GM12878 (cell line): ENCODE results near the gene OTOS. TPM values are rescaled to one million over a fixed set of nuclear protein-coding genes. Genes with fewer than 3 reads are reported as not detected.

Experiments
- E2F8 ChIP-seq: fragments of 450-650 bp; IDR thresholded peaks from 2 replicates; pipeline ENCODE4 v1.6.1; 2018; ENCODE audit warnings: mild to moderate bottlenecking, low read depth, moderate library complexity; ENCODE audit not compliant: partially characterized antibody
- ELK1 ChIP-seq: IDR thresholded peaks from 2 replicates; pipeline ENCODE4 v1.6.1; 2012; ENCODE audit warnings: low read depth, low read length, improper control_type of control experiment
- EZH2 ChIP-seq: IDR thresholded peaks from 2 replicates; pipeline ENCODE4 v1.6.1; 2012; ENCODE audit warnings: low read depth, mild to moderate bottlenecking, control low read depth, inconsistent platforms, low read length, borderline replicate concordance; ENCODE audit not compliant: control insufficient read depth
- KLF5 ChIP-seq: fragments of 450-650 bp; IDR thresholded peaks from 2 replicates; pipeline ENCODE4 v1.6.1; 2014; ENCODE audit warnings: mild to moderate bottlenecking; ENCODE audit not compliant: partially characterized antibody
- MEF2A ChIP-seq: IDR thresholded peaks from 2 replicates; pipeline ENCODE4 v1.6.1; 2011; ENCODE audit warnings: low read depth, mild to moderate bottlenecking, low read length, moderate library complexity; ENCODE audit not compliant: insufficient read depth
- MLLT1 ChIP-seq: fragments of 450-650 bp; IDR thresholded peaks from 2 replicates; pipeline ENCODE4 v1.6.1; 2016; ENCODE audit warnings: mild to moderate bottlenecking
- PML ChIP-seq: IDR thresholded peaks from 2 replicates; pipeline ENCODE4 v1.6.1; 2012; ENCODE audit warnings: low read length, inconsistent platforms
- RAD21 ChIP-seq: IDR thresholded peaks from 2 replicates; pipeline ENCODE4 v1.6.1; 2011; ENCODE audit warnings: mild to moderate bottlenecking, low read depth, low read length, moderate library complexity; ENCODE audit not compliant: insufficient read depth
- SP1 ChIP-seq: IDR thresholded peaks from one replicate; pipeline ENCODE4 v1.6.1; 2011; ENCODE audit warnings: low read depth, low read length
- polyA plus RNA-seq, 11 experiments: library from polyadenylated mRNA; depleted of rRNA in 4 of 11; unstranded in 6 of 11; stranded (reverse) in 5 of 11; fragments of >200 nt; fragmentation: Nextera tagmentation in 4 of 11; fragmentation: Illumina TruSeq in 1 of 11; extraction: Ambion mirVana in 4 of 11; extraction: Trizol in 1 of 11; gene quantifications; 1 replicate in 1 of 11; 2 replicates in 10 of 11; pipeline versions ENCODE4 v1.2.1 to v1.2.3, GENCODE V29; 2011 to 2016; ENCODE audit warnings: inconsistent platforms in 2 of 11, missing spikeins in 2 of 11, low read depth in 1 of 11
- total RNA-seq, 4 experiments: library from RNA; depleted of rRNA in 3 of 4; stranded (reverse); fragments of >200 nt in 3 of 4; fragmentation: Illumina TruSeq in 1 of 4; extraction: Trizol in 1 of 4; gene quantifications; 2 replicates each; pipeline versions ENCODE4 v1.2.1 to v1.2.3, GENCODE V29; 2013 to 2021

OTOS gene
- total and polyA plus RNA-seq, 10 of the 15 experiments (the other 5 are each of a cell fraction or from before 2014, with no cell fraction given): not detected

- TF ChIP-seq KLF5 (no peak), ELK1 (no peak), RAD21 (no peak), SP1 (no peak), E2F8 (no peak), EZH2 (no peak), PML (no peak), MLLT1 (no peak), MEF2A (no peak)
These were observed 47.6 kb upstream of the OTOS start (continued) for GRCh38 chr2:240187989-240188590.
